Neural progenitor cell (in vitro differentiated cells): Measurements from ENCODE around the gene OPHN1. TPM values are rescaled to one million over a fixed set of nuclear protein-coding genes. Genes with fewer than 3 reads are reported as not detected.

Source experiments
- DNase-seq: peaks from one replicate; pipeline ENCODE4 v3.0.0-alpha.2; 2016; ENCODE audit warnings: low spot score
- H2AFZ ChIP-seq: fragments of 200-600 bp; sonication (generic); replicated peaks from 2 replicates; pipeline ENCODE4 v1.6.1; 2016; ENCODE audit warnings: antibody characterized with exemption
- H3F3A ChIP-seq: fragments of 200-600 bp; sonication (generic); 2 replicates; pipeline ENCODE4 v1.6.1; 2016; ENCODE audit warnings: antibody characterized with exemption, low read depth
- H3K27ac ChIP-seq: fragments of 200-600 bp; sonication (generic); 2 replicates; pipeline ENCODE4 v1.5.1; 2016; ENCODE audit warnings: mild to moderate bottlenecking
- H3K27me3 ChIP-seq: fragments of 200-600 bp; sonication (generic); 2 replicates; pipeline ENCODE4 v1.6.1; 2016; ENCODE audit warnings: mild to moderate bottlenecking, moderate library complexity
- H3K36me3 ChIP-seq: fragments of 200-600 bp; sonication (generic); 2 replicates; pipeline ENCODE4 v1.5.1; 2016
- H3K4me1 ChIP-seq: fragments of 200-600 bp; sonication (generic); 2 replicates; pipeline ENCODE4 v1.6.1; 2016; ENCODE audit warnings: mixed run types
- H3K4me2 ChIP-seq: fragments of 200-600 bp; sonication (generic); 2 replicates; pipeline ENCODE4 v1.6.1; 2016
- H3K4me3 ChIP-seq: fragments of 200-600 bp; sonication (generic); 2 replicates; pipeline ENCODE4 v1.5.1; 2016
- H3K79me2 ChIP-seq: fragments of 200-600 bp; sonication (generic); 2 replicates; pipeline ENCODE4 v1.6.1; 2016; ENCODE audit warnings: low read depth
- H3K9ac ChIP-seq: fragments of 200-600 bp; sonication (generic); 2 replicates; pipeline ENCODE4 v1.6.1; 2016
- H3K9me3 ChIP-seq: fragments of 200-600 bp; sonication (generic); 2 replicates; pipeline ENCODE4 v1.5.1; 2016; ENCODE audit warnings: low read depth
- H4K20me1 ChIP-seq: fragments of 200-600 bp; sonication (generic); 2 replicates; pipeline ENCODE4 v1.6.1; 2016; ENCODE audit warnings: low read depth
- H3K27ac Mint-ChIP-seq: 3 replicates; pipeline ENCODE4 v1.8.0; 2021; ENCODE audit warnings: mixed read lengths
- H3K27me3 Mint-ChIP-seq: 2 replicates; pipeline ENCODE4 v1.8.0; 2022; ENCODE audit warnings: low read depth, mild to moderate bottlenecking, inconsistent platforms, moderate library complexity, mixed read lengths; ENCODE audit not compliant: insufficient read depth
- H3K36me3 Mint-ChIP-seq: 3 replicates; pipeline ENCODE4 v1.8.0; 2021; ENCODE audit warnings: mixed read lengths
- H3K4me1 Mint-ChIP-seq: 3 replicates; pipeline ENCODE4 v1.8.0; 2021; ENCODE audit warnings: mixed read lengths
- H3K4me3 Mint-ChIP-seq: 3 replicates; pipeline ENCODE4 v1.8.0; 2021; ENCODE audit warnings: mild to moderate bottlenecking, moderate library complexity, mixed read lengths
- H3K9me3 Mint-ChIP-seq: 3 replicates; pipeline ENCODE4 v1.8.0; 2020; ENCODE audit warnings: mixed read lengths
- CTCF ChIP-seq: fragments of 200-600 bp; sonication (generic); IDR thresholded peaks from 2 replicates; pipeline ENCODE4 v1.5.1; 2017; ENCODE audit warnings: antibody characterized with exemption, mild to moderate bottlenecking
- EZH2 ChIP-seq: fragments of 200-600 bp; sonication (generic); IDR thresholded peaks from 2 replicates; pipeline ENCODE4 v1.6.1; 2017; ENCODE audit warnings: antibody characterized with exemption, mild to moderate bottlenecking, moderate library complexity
- EZH2phosphoT487 ChIP-seq: fragments of 200-600 bp; sonication (generic); IDR thresholded peaks from 2 replicates; pipeline ENCODE4 v1.6.1; 2017; ENCODE audit warnings: antibody characterized with exemption
- total RNA-seq: library from RNA; depleted of rRNA; stranded (reverse); fragments of >200 nt; gene quantifications from 2 replicates; pipeline ENCODE4 v1.2.3, GENCODE V29; 2015; ENCODE audit warnings: low replicate concordance

Gene OPHN1
- 4.2 and 4.5 TPM in 2 replicates for total RNA-seq

GRCh38 chrX:68433155-68433980 is at the start of gene OPHN1:
Gene OPHN1 (minus strand): TSS chrX:68433495. CDS start chrX:68433020, 475 bp downstream.
- Histone ChIP-seq H3K4me1 (no peaks in the 10 kb centered on the region), H3K9me3 (no peaks in the 10 kb centered on the region), H3K27ac (peak within 1 kb of the TSS; percentile 78), H2AFZ (peak within 1 kb of the TSS; percentile 27), H4K20me1 (no peaks in the 10 kb centered on the region), H3K79me2 (no peaks in the 10 kb centered on the region), H3K4me3 (peak within 1 kb of the TSS; percentile 68), H3F3A (peaks cover 11% of the 10 kb centered on the region), H3K9ac (no peak within 1 kb of the TSS), H3K27me3 (no peaks in the 10 kb centered on the region), H3K4me2 (peak within 1 kb of the TSS; percentile 85), H3K36me3 (no peaks in the 10 kb centered on the region)
- Mint-ChIP-seq H3K27ac (no peak within 1 kb of the TSS), H3K9me3 (peaks cover 2% of the 10 kb centered on the region), H3K4me3 (peak within 1 kb of the TSS; percentile 90), H3K36me3 (peaks cover 3% of the 10 kb centered on the region), H3K27me3 (peaks cover 6% of the 10 kb centered on the region), H3K4me1 (peaks cover 2% of the 10 kb centered on the region)
- TF ChIP-seq EZH2phosphoT487 (no peak), EZH2 (no peak), CTCF (no peak)
- DNase-seq: peak; percentile 84

- no peak for DNase-seq
- Mint-ChIP-seq H3K9me3 (no peaks in the 10 kb centered on the region), H3K36me3 (no peaks in the 10 kb centered on the region), H3K27ac (no peak overlapping the region), H3K4me3 (no peak overlapping the region), H3K27me3 (peaks cover 3% of the 10 kb centered on the region), H3K4me1 (no peaks in the 10 kb centered on the region)
- H2AFZ ChIP-seq: no peak overlapping the region
- H3F3A ChIP-seq: no peaks in the 10 kb centered on the region
- H3K4me3 ChIP-seq: no peak overlapping the region
- H3K79me2 ChIP-seq: no peaks in the 10 kb centered on the region
- H3K9me3 ChIP-seq: peaks cover 7% of the 10 kb centered on the region
- H3K4me1 ChIP-seq: no peaks in the 10 kb centered on the region
- H3K4me2 ChIP-seq: no peak overlapping the region
- no peak overlapping the region for H3K27ac ChIP-seq
- H4K20me1 ChIP-seq: no peaks in the 10 kb centered on the region
- H3K27me3 ChIP-seq: no peaks in the 10 kb centered on the region
- TF ChIP-seq CTCF (no peak), EZH2phosphoT487 (no peak), EZH2 (no peak)
- H3K9ac ChIP-seq: no peak overlapping the region
- H3K36me3 ChIP-seq: no peaks in the 10 kb centered on the region
These were observed 47.7 kb upstream of the OPHN1 start for GRCh38 chrX:68480969-68481368.

- Histone ChIP-seq H3K9ac (no peak overlapping the region), H3K27me3 (no peaks in the 10 kb centered on the region), H3K4me2 (no peak overlapping the region), H3K36me3 (no peaks in the 10 kb centered on the region), H3F3A (no peaks in the 10 kb centered on the region), H2AFZ (no peak overlapping the region), H3K4me3 (no peak overlapping the region), H3K27ac (no peak overlapping the region), H3K4me1 (no peaks in the 10 kb centered on the region), H4K20me1 (no peaks in the 10 kb centered on the region), H3K9me3 (no peaks in the 10 kb centered on the region), H3K79me2 (no peaks in the 10 kb centered on the region)
- no peak overlapping the region for H3K27ac Mint-ChIP-seq
- DNase-seq: no peak
- no peak overlapping the region for H3K4me3 Mint-ChIP-seq
- no peaks in the 10 kb centered on the region for H3K4me1 Mint-ChIP-seq
- no peak for TF ChIP-seq CTCF
- no peak for TF ChIP-seq EZH2
- no peak for TF ChIP-seq EZH2phosphoT487
- no peaks in the 10 kb centered on the region for H3K9me3 Mint-ChIP-seq
- H3K27me3 Mint-ChIP-seq: no peaks in the 10 kb centered on the region
- no peaks in the 10 kb centered on the region for H3K36me3 Mint-ChIP-seq
These were observed 31.5 kb upstream of the OPHN1 start for GRCh38 chrX:68464796-68465195.
